Measurements from ENCODE around the gene AGPAT4. TPM values are rescaled to one million over a fixed set of nuclear protein-coding genes. Genes with fewer than 3 reads are reported as not detected.

The AGPAT4 gene
- polyA plus RNA-seq, 1 donor (not counting 4 experiments of a cell fraction or from before 2014, with no cell fraction given): 8.4 TPM

DNA sequence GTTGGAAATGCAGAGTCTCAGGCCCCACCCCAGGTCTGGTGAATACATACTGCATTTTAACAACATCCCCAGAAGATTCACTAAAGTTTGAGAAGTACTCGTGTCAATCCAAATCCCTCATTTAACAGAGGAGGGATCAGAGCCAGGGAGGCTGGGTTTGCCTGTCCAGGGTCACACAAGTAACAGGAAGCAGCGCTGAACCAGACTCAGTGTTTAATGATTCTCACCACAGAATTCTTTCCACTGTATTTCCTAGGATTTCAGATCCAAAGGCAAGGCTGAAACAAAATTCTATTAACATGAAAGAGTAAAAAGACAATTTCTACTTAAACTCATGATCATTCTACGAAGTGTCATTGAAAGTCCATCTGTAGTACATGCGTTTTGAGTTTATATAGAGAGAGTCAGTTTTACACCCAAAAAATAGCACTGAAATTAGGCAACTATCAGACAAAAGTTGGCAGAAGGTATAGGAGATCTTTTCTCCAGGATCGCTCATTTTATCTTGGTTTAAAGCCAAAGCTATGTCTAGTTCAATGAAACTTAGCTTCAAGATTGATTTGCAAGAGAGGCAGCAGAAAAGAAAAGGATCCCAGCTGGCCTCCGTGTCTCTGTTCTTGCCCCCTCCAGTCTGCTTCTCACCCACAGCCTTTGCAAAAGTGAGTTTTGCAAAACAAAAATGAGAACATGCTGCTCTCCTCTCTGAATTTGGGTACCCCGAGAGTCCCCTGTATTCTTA lies 6.0 kb upstream of the AGPAT4 start:
- DNase-seq (ENCODE audit: low read depth, low spot score) (no peak), FAIRE-seq (no peak)
- Histone ChIP-seq H4K20me1 (ENCODE audit: control insufficient read depth, extremely low read depth, insufficient read depth, low read length) (no peaks in the 10 kb centered on the region), H3K9ac (ENCODE audit: control insufficient read depth, extremely low read depth, insufficient read depth, low read length) (no peak overlapping the region), H3K4me2 (ENCODE audit: control insufficient read depth, extremely low read depth, insufficient read depth, low read depth, low read length) (no peak overlapping the region), H3K9me3 (ENCODE audit: control insufficient read depth, low read depth, low read length) (no peaks in the 10 kb centered on the region), H3K79me2 (ENCODE audit: control insufficient read depth, insufficient read depth, low read length) (no peaks in the 10 kb centered on the region), H3K27me3 (ENCODE audit: control insufficient read depth, extremely low read depth, insufficient read depth, low read length) (no peaks in the 10 kb centered on the region), H3K36me3 (ENCODE audit: control insufficient read depth in 2 of 2, extremely low read depth in 1 of 2, insufficient read depth in 2 of 2, low read length in 2 of 2) (no peaks in the 10 kb centered on the region), H3K4me1 (ENCODE audit: control insufficient read depth, extremely low read depth, insufficient read depth, low read length) (no peaks in the 10 kb centered on the region), H3K4me3 (ENCODE audit: control insufficient read depth in 2 of 3, extremely low read depth in 1 of 3, insufficient read depth in 2 of 3, low read depth in 1 of 3, low read length in 3 of 3) (no peak overlapping the region), H2AFZ (ENCODE audit: control insufficient read depth, low read length) (no peak overlapping the region), H3K9me1 (ENCODE audit: control insufficient read depth, extremely low read depth, insufficient read depth, low read length) (no peaks in the 10 kb centered on the region), H3K27ac (ENCODE audit: control insufficient read depth, insufficient read depth, low read length) (no peak overlapping the region)
- dilution Hi-C loops (cut with MboI; ENCODE audit: extremely low pct_ligation_motif_present, low sequenced_read_pairs): no loop called here
- TF ChIP-seq, protein P1, sequence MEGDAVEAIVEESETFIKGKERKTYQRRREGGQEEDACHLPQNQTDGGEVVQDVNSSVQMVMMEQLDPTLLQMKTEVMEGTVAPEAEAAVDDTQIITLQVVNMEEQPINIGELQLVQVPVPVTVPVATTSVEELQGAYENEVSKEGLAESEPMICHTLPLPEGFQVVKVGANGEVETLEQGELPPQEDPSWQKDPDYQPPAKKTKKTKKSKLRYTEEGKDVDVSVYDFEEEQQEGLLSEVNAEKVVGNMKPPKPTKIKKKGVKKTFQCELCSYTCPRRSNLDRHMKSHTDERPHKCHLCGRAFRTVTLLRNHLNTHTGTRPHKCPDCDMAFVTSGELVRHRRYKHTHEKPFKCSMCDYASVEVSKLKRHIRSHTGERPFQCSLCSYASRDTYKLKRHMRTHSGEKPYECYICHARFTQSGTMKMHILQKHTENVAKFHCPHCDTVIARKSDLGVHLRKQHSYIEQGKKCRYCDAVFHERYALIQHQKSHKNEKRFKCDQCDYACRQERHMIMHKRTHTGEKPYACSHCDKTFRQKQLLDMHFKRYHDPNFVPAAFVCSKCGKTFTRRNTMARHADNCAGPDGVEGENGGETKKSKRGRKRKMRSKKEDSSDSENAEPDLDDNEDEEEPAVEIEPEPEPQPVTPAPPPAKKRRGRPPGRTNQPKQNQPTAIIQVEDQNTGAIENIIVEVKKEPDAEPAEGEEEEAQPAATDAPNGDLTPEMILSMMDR (optimal IDR thresholded peaks at IDR 0.05 in 1 of 3, IDR thresholded peaks at IDR 0.05 in 1 of 3, conservative IDR thresholded peaks at IDR 0.05 in 1 of 3; ENCODE audit: extremely low read depth in 1 of 3, insufficient read depth in 2 of 3, low read length in 3 of 3): no peak
- no peak for TF ChIP-seq EZH2 (IDR thresholded peaks at IDR 0.05; ENCODE audit: low read length)

DNA sequence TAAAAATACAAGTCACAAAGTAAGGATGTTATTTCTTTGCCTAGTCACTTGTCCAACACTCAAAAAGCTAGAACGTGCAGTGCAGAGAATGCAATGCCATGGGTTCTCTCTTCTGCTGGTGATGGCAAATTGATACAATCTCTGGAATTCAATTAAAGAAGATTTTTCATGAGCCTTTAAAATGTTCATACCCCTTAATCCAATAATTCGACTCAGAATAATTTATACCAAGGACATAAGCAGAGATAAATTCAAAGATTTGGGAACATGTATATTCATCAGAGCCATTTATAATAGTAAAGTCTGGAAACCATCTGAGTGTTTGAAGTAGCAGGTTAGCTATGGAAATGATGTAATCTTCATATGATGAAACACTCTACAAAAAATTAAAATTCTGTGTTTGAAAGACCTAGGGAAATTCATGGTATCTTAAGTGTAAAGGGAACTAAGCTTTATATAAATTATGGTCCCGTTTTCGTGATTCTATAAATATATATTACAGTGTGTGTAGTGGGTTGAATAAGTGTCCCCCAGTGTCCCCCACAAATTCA lies 2.8 kb upstream of the AGPAT4 start:
- H3K79me2 ChIP-seq (ENCODE audit: control insufficient read depth, insufficient read depth, low read length): peaks cover 5% of the 10 kb centered on the region
- H3K9me3 ChIP-seq (ENCODE audit: control insufficient read depth, low read depth, low read length): no peaks in the 10 kb centered on the region
- DNase-seq (ENCODE audit: low read depth, low spot score) (no peak), FAIRE-seq (no peak)
- peaks cover 6% of the 10 kb centered on the region for H3K4me1 ChIP-seq (ENCODE audit: control insufficient read depth, extremely low read depth, insufficient read depth, low read length)
- no peak overlapping the region for H3K4me3 ChIP-seq (ENCODE audit: control insufficient read depth in 2 of 3, extremely low read depth in 1 of 3, insufficient read depth in 2 of 3, low read depth in 1 of 3, low read length in 3 of 3)
- TF ChIP-seq EZH2 (IDR thresholded peaks at IDR 0.05; ENCODE audit: low read length): no peak
- TF ChIP-seq, protein P1 (optimal IDR thresholded peaks at IDR 0.05 in 1 of 3, IDR thresholded peaks at IDR 0.05 in 1 of 3, conservative IDR thresholded peaks at IDR 0.05 in 1 of 3; ENCODE audit: extremely low read depth in 1 of 3, insufficient read depth in 2 of 3, low read length in 3 of 3): no peak
- H3K27ac ChIP-seq (ENCODE audit: control insufficient read depth, insufficient read depth, low read length): no peak overlapping the region
- H3K36me3 ChIP-seq (ENCODE audit: control insufficient read depth in 2 of 2, extremely low read depth in 1 of 2, insufficient read depth in 2 of 2, low read length in 2 of 2): no peaks in the 10 kb centered on the region
- H3K4me2 ChIP-seq (ENCODE audit: control insufficient read depth, extremely low read depth, insufficient read depth, low read depth, low read length): no peak overlapping the region
- no peak overlapping the region for H2AFZ ChIP-seq (ENCODE audit: control insufficient read depth, low read length)
- H3K27me3 ChIP-seq (ENCODE audit: control insufficient read depth, extremely low read depth, insufficient read depth, low read length): no peaks in the 10 kb centered on the region
- dilution Hi-C loops (cut with MboI; ENCODE audit: extremely low pct_ligation_motif_present, low sequenced_read_pairs): no loop called here
- no peak overlapping the region for H3K9ac ChIP-seq (ENCODE audit: control insufficient read depth, extremely low read depth, insufficient read depth, low read length)
- H3K9me1 ChIP-seq (ENCODE audit: control insufficient read depth, extremely low read depth, insufficient read depth, low read length): no peaks in the 10 kb centered on the region
- no peaks in the 10 kb centered on the region for H4K20me1 ChIP-seq (ENCODE audit: control insufficient read depth, extremely low read depth, insufficient read depth, low read length)
